Measurements from ENCODE around the gene KIF16B. TPM values are rescaled to one million over a fixed set of nuclear protein-coding genes. Genes with fewer than 3 reads are reported as not detected.

KIF16B gene
- total and polyA plus RNA-seq, 2 of the 13 experiments (the other 11 are each of a cell fraction or from before 2014, with no cell fraction given) = 6.9 to 18.0 TPM

DNA sequence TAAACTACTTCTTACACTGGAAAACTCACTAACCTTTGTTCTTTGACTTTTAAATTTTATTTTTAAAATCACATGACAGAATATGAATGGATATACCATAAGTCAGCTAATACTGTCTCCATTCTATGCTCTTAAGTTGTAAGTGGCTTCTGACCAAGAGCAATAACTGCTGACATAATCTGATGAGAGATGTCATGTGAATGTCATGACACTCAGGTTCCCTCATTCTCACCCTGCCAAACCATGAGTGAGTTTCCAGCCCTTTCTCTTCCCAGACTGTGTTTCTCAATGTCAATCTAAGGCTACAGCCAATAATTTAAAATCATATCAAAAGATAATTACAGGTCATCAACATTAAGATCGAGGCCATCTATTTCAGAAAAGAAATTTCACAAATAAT lies 39.7 kb downstream of the KIF16B start:
- no peak overlapping the region for H3K9ac ChIP-seq (ENCODE audit: insufficient read depth, low read depth, low read length)
- no peak overlapping the region for H2AFZ ChIP-seq (ENCODE audit: low read length)
- no peaks in the 10 kb centered on the region for H3K27me3 ChIP-seq (ENCODE audit: control insufficient read depth in 1 of 2, insufficient read depth in 2 of 2, low read length in 2 of 2)
- 93% methylated on average over 1 of the region's 1 CpG for WGBS (ENCODE audit: low lambda C conversion rate)
- FAIRE-seq = no peak
- TF ChIP-seq ZNF883 (CRISPR knock-in tag; IDR thresholded peaks at IDR 0.05; ENCODE audit: not compliant biosample characterization) = no peak
- TF ChIP-seq, protein P1, sequence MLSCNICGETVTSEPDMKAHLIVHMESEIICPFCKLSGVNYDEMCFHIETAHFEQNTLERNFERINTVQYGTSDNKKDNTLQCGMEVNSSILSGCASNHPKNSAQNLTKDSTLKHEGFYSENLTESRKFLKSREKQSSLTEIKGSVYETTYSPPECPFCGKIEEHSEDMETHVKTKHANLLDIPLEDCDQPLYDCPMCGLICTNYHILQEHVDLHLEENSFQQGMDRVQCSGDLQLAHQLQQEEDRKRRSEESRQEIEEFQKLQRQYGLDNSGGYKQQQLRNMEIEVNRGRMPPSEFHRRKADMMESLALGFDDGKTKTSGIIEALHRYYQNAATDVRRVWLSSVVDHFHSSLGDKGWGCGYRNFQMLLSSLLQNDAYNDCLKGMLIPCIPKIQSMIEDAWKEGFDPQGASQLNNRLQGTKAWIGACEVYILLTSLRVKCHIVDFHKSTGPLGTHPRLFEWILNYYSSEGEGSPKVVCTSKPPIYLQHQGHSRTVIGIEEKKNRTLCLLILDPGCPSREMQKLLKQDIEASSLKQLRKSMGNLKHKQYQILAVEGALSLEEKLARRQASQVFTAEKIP (CRISPR knock-in tag; IDR thresholded peaks at IDR 0.05; ENCODE audit: borderline replicate concordance) = no peak
- TF ChIP-seq CREB1 (IDR thresholded peaks at IDR 0.05) = 0 out of 2 replicates have a peak, but pooled peaks have one; percentile 16
- TF ChIP-seq CREB1 (CRISPR knock-in tag; IDR thresholded peaks at IDR 0.05) = no peak
- no peak for TF ChIP-seq NRL (CRISPR knock-in tag; IDR thresholded peaks at IDR 0.05; ENCODE audit: borderline replicate concordance)
- TF ChIP-seq ZNF138 (CRISPR knock-in tag; IDR thresholded peaks at IDR 0.05; ENCODE audit: low read depth) = no peak
- no peak for TF ChIP-seq KLF9 (CRISPR knock-in tag; IDR thresholded peaks at IDR 0.05; ENCODE audit: low read depth)
- intact Hi-C loops (cut with micrococcal nuclease; ENCODE audit: unreplicated experiment) = no loop called here
- no peaks in the 10 kb centered on the region for H3K9me3 ChIP-seq (ENCODE audit: low read length)
- H3K4me2 ChIP-seq (ENCODE audit: low read depth, low read length) = no peak overlapping the region
- no peak overlapping the region for H3K27ac ChIP-seq (ENCODE audit: extremely low read length, insufficient read depth, low read length)
- CTCF ChIA-PET (ENCODE audit: low intra/inter-chr PET ratio, low total read pairs) = no interaction called here
- no peak for DNase-seq (ENCODE audit: low spot score)
- POLR2A ChIA-PET = no interaction called here
- H3K4me1 ChIP-seq (ENCODE audit: insufficient read depth, low read length) = peaks cover 18% of the 10 kb centered on the region
- no peak overlapping the region for H3K4me3 ChIP-seq (replicated peaks in 1 of 3; ENCODE audit: insufficient read depth in 1 of 3, low read depth in 2 of 3, low read length in 3 of 3)
- BruUV-seq (replicated peaks) = no TSS peak
- H4K20me1 ChIP-seq (ENCODE audit: insufficient read depth, low read length) = no peaks in the 10 kb centered on the region
- in situ Hi-C loops (cut with HindIII; ENCODE audit: extremely low pct_ligation_motif_present, low pct_unique_long_range_greater_than_20kb) = no loop called here
- H3K79me2 ChIP-seq (ENCODE audit: insufficient read depth, low read length) = no peaks in the 10 kb centered on the region
- no peak for ATAC-seq
- no peaks in the 10 kb centered on the region for H3K36me3 ChIP-seq (replicated peaks in 1 of 2; ENCODE audit: control insufficient read depth in 1 of 2, insufficient read depth in 2 of 2, low read length in 2 of 2)

DNA sequence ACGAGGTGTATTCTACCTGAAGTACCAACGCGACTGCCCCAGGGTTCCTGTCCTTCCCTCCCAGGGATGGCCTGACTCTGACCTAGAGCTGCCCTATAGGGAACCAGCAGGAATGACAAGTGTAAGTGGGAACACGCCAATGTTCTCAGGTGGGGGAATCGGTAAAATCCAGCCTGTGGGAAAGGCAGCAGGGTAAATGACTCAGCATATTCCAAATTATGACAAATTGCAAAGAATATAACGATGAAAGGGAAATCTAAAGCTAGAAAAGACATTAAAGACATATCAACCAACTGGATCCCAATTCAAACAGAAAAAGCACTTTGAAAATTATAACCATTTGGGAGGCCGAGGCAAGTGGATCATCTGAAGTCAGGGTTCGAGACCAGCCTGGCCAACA lies 41.8 kb downstream of the KIF16B start:
- CTCF ChIA-PET (ENCODE audit: low intra/inter-chr PET ratio, low total read pairs) = no interaction called here
- ATAC-seq (no peak), DNase-seq (ENCODE audit: low spot score) (no peak), FAIRE-seq (no peak)
- no peak overlapping the region for H3K4me2 ChIP-seq (ENCODE audit: low read depth, low read length)
- intact Hi-C loops (cut with micrococcal nuclease; ENCODE audit: unreplicated experiment) = no loop called here
- 95% methylated on average over 8 of the region's 8 CpGs for WGBS (ENCODE audit: low lambda C conversion rate)
- no peak overlapping the region for H3K27ac ChIP-seq (ENCODE audit: extremely low read length, insufficient read depth, low read length)
- H3K4me3 ChIP-seq (replicated peaks in 1 of 3; ENCODE audit: insufficient read depth in 1 of 3, low read depth in 2 of 3, low read length in 3 of 3) = no peak overlapping the region
- TF ChIP-seq ZKSCAN1 (IDR thresholded peaks at IDR 0.05; ENCODE audit: low read length) (no peak), ELF1 (CRISPR knock-in tag; IDR thresholded peaks at IDR 0.05) (no peak), MAFK (conservative IDR thresholded peaks at IDR 0.05 in 1 of 2, IDR thresholded peaks at IDR 0.05 in 1 of 2; ENCODE audit: low read length in 2 of 2) (peak; percentile 73 to 78), NFE2L2 (IDR thresholded peaks at IDR 0.05; ENCODE audit: low read length) (peak; percentile 94), ZFP1 (CRISPR knock-in tag; IDR thresholded peaks at IDR 0.05) (no peak), MAFF (IDR thresholded peaks at IDR 0.05; ENCODE audit: low read depth, low read length) (peak; percentile 53), ZNF557 (CRISPR knock-in tag; IDR thresholded peaks at IDR 0.05) (no peak), ARNTL (CRISPR knock-in tag; IDR thresholded peaks at IDR 0.05) (no peak)
- TF ChIP-seq, protein P2, sequence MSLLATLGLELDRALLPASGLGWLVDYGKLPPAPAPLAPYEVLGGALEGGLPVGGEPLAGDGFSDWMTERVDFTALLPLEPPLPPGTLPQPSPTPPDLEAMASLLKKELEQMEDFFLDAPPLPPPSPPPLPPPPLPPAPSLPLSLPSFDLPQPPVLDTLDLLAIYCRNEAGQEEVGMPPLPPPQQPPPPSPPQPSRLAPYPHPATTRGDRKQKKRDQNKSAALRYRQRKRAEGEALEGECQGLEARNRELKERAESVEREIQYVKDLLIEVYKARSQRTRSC (CRISPR knock-in tag; IDR thresholded peaks at IDR 0.05; ENCODE audit: low read depth) = no peak
- H3K79me2 ChIP-seq (ENCODE audit: insufficient read depth, low read length) = no peaks in the 10 kb centered on the region
- no peaks in the 10 kb centered on the region for H3K9me3 ChIP-seq (ENCODE audit: low read length)
- POLR2A ChIA-PET = no interaction called here
- no peak overlapping the region for H3K9ac ChIP-seq (ENCODE audit: insufficient read depth, low read depth, low read length)
- H2AFZ ChIP-seq (ENCODE audit: low read length) = no peak overlapping the region
- no TSS peak for BruUV-seq (replicated peaks)
- peaks cover 20% of the 10 kb centered on the region for H3K4me1 ChIP-seq (ENCODE audit: insufficient read depth, low read length)
- H3K27me3 ChIP-seq (ENCODE audit: control insufficient read depth in 1 of 2, insufficient read depth in 2 of 2, low read length in 2 of 2) = no peaks in the 10 kb centered on the region
- in situ Hi-C loops (cut with HindIII; ENCODE audit: extremely low pct_ligation_motif_present, low pct_unique_long_range_greater_than_20kb) = no loop called here
- no peaks in the 10 kb centered on the region for H3K36me3 ChIP-seq (replicated peaks in 1 of 2; ENCODE audit: control insufficient read depth in 1 of 2, insufficient read depth in 2 of 2, low read length in 2 of 2)
- H4K20me1 ChIP-seq (ENCODE audit: insufficient read depth, low read length) = no peaks in the 10 kb centered on the region
